ENCODE measurements around the gene ACOT8.

ACOT8 gene

GRCh38 chr20:45890985-45891983 lies 34.1 kb upstream of the ACOT8 start, which contains the start of the genes CTSA and NEURL2:
Gene CTSA, plus strand, starts transcription at chr20:45891335. Its CDS starts 234 bp downstream, at chr20:45891569.
Gene NEURL2, minus strand, starts transcription at chr20:45891208. Its CDS starts 217 bp downstream, at chr20:45890991.
- H3K27ac ChIP-seq: peak within 1 kb of the TSS; percentile 62
- TF ChIP-seq CTCF (IDR thresholded peaks at IDR 0.05) (no peak), ZFX (IDR thresholded peaks at IDR 0.05; ENCODE audit: borderline replicate concordance) (no peak)

- TF ChIP-seq CTCF (IDR thresholded peaks at IDR 0.05) (peak; percentile 46), ZFX (IDR thresholded peaks at IDR 0.05; ENCODE audit: borderline replicate concordance) (no peak)
- H3K27ac ChIP-seq: peak overlapping the region; percentile 62
Observed at GRCh38 chr20:45890077-45890984, 33.1 kb upstream of the ACOT8 start.

- no peak for TF ChIP-seq ZFX (IDR thresholded peaks at IDR 0.05; ENCODE audit: borderline replicate concordance)
- no peak for TF ChIP-seq CTCF (IDR thresholded peaks at IDR 0.05)
- no peak overlapping the region for H3K27ac ChIP-seq
Observed at GRCh38 chr20:45888681-45889080, 31.5 kb upstream of the ACOT8 start.

GRCh38 chr20:45887346-45887715 lies 30.1 kb upstream of the ACOT8 start, which contains the start of gene SPATA25:
Gene SPATA25, minus strand, starts transcription at chr20:45887622. Its CDS starts 32 bp downstream, at chr20:45887590.
- no peak within 1 kb of the TSS for H3K27ac ChIP-seq
- TF ChIP-seq CTCF (IDR thresholded peaks at IDR 0.05): no peak
- TF ChIP-seq ZFX (IDR thresholded peaks at IDR 0.05; ENCODE audit: borderline replicate concordance): no peak

- TF ChIP-seq CTCF (IDR thresholded peaks at IDR 0.05) (no peak), ZFX (IDR thresholded peaks at IDR 0.05; ENCODE audit: borderline replicate concordance) (no peak)
- H3K27ac ChIP-seq: no peak overlapping the region
Observed at GRCh38 chr20:45886590-45887345, 29.6 kb upstream of the ACOT8 start.

- TF ChIP-seq ZFX (IDR thresholded peaks at IDR 0.05; ENCODE audit: borderline replicate concordance): no peak
- TF ChIP-seq CTCF (IDR thresholded peaks at IDR 0.05): no peak
- H3K27ac ChIP-seq: no peak overlapping the region
Observed at GRCh38 chr20:45883100-45883469, 25.9 kb upstream of the ACOT8 start.
